ENCODE measurements around the gene APOL1.

GRCh38 chr22:36294293-36294620, 41.3 kb downstream of the APOL1 start:
- TF ChIP-seq POLR2A (IDR thresholded peaks at IDR 0.05; ENCODE audit: low read length) (no peak), GATA1 (IDR thresholded peaks at IDR 0.05; ENCODE audit: low read depth, low read length) (no peak)
